Neural progenitor cell (in vitro differentiated cells): ENCODE data around the gene GOLGA6A. TPM values are rescaled to one million over a fixed set of nuclear protein-coding genes. Genes with fewer than 3 reads are reported as not detected.
"Not testable (repeated sequence)": the region's sequence is repeated elsewhere in the genome, so short reads cannot be mapped to it uniquely, and the experiment has no call there.

Experiments used
- DNase-seq: peaks from one replicate; pipeline ENCODE4 v3.0.0-alpha.2; 2016; ENCODE audit warnings: low spot score
- H2AFZ ChIP-seq: fragments of 200-600 bp; sonication (generic); replicated peaks from 2 replicates; pipeline ENCODE4 v1.6.1; 2016; ENCODE audit warnings: antibody characterized with exemption
- H3F3A ChIP-seq: fragments of 200-600 bp; sonication (generic); 2 replicates; pipeline ENCODE4 v1.6.1; 2016; ENCODE audit warnings: antibody characterized with exemption, low read depth
- H3K27ac ChIP-seq: fragments of 200-600 bp; sonication (generic); 2 replicates; pipeline ENCODE4 v1.5.1; 2016; ENCODE audit warnings: mild to moderate bottlenecking
- H3K27me3 ChIP-seq: fragments of 200-600 bp; sonication (generic); 2 replicates; pipeline ENCODE4 v1.6.1; 2016; ENCODE audit warnings: mild to moderate bottlenecking, moderate library complexity
- H3K36me3 ChIP-seq: fragments of 200-600 bp; sonication (generic); 2 replicates; pipeline ENCODE4 v1.5.1; 2016
- H3K4me1 ChIP-seq: fragments of 200-600 bp; sonication (generic); 2 replicates; pipeline ENCODE4 v1.6.1; 2016; ENCODE audit warnings: mixed run types
- H3K4me2 ChIP-seq: fragments of 200-600 bp; sonication (generic); 2 replicates; pipeline ENCODE4 v1.6.1; 2016
- H3K4me3 ChIP-seq: fragments of 200-600 bp; sonication (generic); 2 replicates; pipeline ENCODE4 v1.5.1; 2016
- H3K79me2 ChIP-seq: fragments of 200-600 bp; sonication (generic); 2 replicates; pipeline ENCODE4 v1.6.1; 2016; ENCODE audit warnings: low read depth
- H3K9ac ChIP-seq: fragments of 200-600 bp; sonication (generic); 2 replicates; pipeline ENCODE4 v1.6.1; 2016
- H3K9me3 ChIP-seq: fragments of 200-600 bp; sonication (generic); 2 replicates; pipeline ENCODE4 v1.5.1; 2016; ENCODE audit warnings: low read depth
- H4K20me1 ChIP-seq: fragments of 200-600 bp; sonication (generic); 2 replicates; pipeline ENCODE4 v1.6.1; 2016; ENCODE audit warnings: low read depth
- H3K27ac Mint-ChIP-seq: 3 replicates; pipeline ENCODE4 v1.8.0; 2021; ENCODE audit warnings: mixed read lengths
- H3K27me3 Mint-ChIP-seq: 2 replicates; pipeline ENCODE4 v1.8.0; 2022; ENCODE audit warnings: low read depth, mild to moderate bottlenecking, inconsistent platforms, moderate library complexity, mixed read lengths; ENCODE audit not compliant: insufficient read depth
- H3K36me3 Mint-ChIP-seq: 3 replicates; pipeline ENCODE4 v1.8.0; 2021; ENCODE audit warnings: mixed read lengths
- H3K4me1 Mint-ChIP-seq: 3 replicates; pipeline ENCODE4 v1.8.0; 2021; ENCODE audit warnings: mixed read lengths
- H3K4me3 Mint-ChIP-seq: 3 replicates; pipeline ENCODE4 v1.8.0; 2021; ENCODE audit warnings: mild to moderate bottlenecking, moderate library complexity, mixed read lengths
- H3K9me3 Mint-ChIP-seq: 3 replicates; pipeline ENCODE4 v1.8.0; 2020; ENCODE audit warnings: mixed read lengths
- CTCF ChIP-seq: fragments of 200-600 bp; sonication (generic); IDR thresholded peaks from 2 replicates; pipeline ENCODE4 v1.5.1; 2017; ENCODE audit warnings: antibody characterized with exemption, mild to moderate bottlenecking
- EZH2 ChIP-seq: fragments of 200-600 bp; sonication (generic); IDR thresholded peaks from 2 replicates; pipeline ENCODE4 v1.6.1; 2017; ENCODE audit warnings: antibody characterized with exemption, mild to moderate bottlenecking, moderate library complexity
- EZH2phosphoT487 ChIP-seq: fragments of 200-600 bp; sonication (generic); IDR thresholded peaks from 2 replicates; pipeline ENCODE4 v1.6.1; 2017; ENCODE audit warnings: antibody characterized with exemption
- total RNA-seq: library from RNA; depleted of rRNA; stranded (reverse); fragments of >200 nt; gene quantifications from 2 replicates; pipeline ENCODE4 v1.2.3, GENCODE V29; 2015; ENCODE audit warnings: low replicate concordance

GOLGA6A gene
- total RNA-seq, 1 donor from 2014 or later: 0.04 TPM

GRCh38 chr15:74062236-74062635, 20.1 kb downstream of the GOLGA6A start:
- Histone ChIP-seq H3K27ac (no peak overlapping the region), H3K27me3 (peaks cover 11% of the 10 kb centered on the region), H3K79me2 (no peaks in the 10 kb centered on the region), H3K4me3 (no peak overlapping the region), H3K9ac (no peak overlapping the region), H3K4me2 (no peak overlapping the region), H3K9me3 (no peaks in the 10 kb centered on the region), H4K20me1 (no peaks in the 10 kb centered on the region), H3K4me1 (no peaks in the 10 kb centered on the region), H2AFZ (no peak overlapping the region), H3K36me3 (no peaks in the 10 kb centered on the region), H3F3A (no peaks in the 10 kb centered on the region)
- Mint-ChIP-seq H3K27me3 (peaks cover 7% of the 10 kb centered on the region), H3K4me3 (no peak overlapping the region), H3K36me3 (no peaks in the 10 kb centered on the region), H3K9me3 (no peaks in the 10 kb centered on the region), H3K4me1 (no peaks in the 10 kb centered on the region), H3K27ac (no peak overlapping the region)
- TF ChIP-seq EZH2phosphoT487: no peak
- TF ChIP-seq EZH2: no peak
- no peak for TF ChIP-seq CTCF
- no peak for DNase-seq

GRCh38 chr15:74060251-74060650, 22.1 kb downstream of the GOLGA6A start:
- TF ChIP-seq EZH2: no peak
- no peak for TF ChIP-seq EZH2phosphoT487
- TF ChIP-seq CTCF: no peak
- no peaks in the 10 kb centered on the region for H4K20me1 ChIP-seq
- H2AFZ ChIP-seq: no peak overlapping the region
- DNase-seq: no peak
- no peak overlapping the region for H3K9ac ChIP-seq
- H3K36me3 ChIP-seq: no peaks in the 10 kb centered on the region
- H3K4me3 ChIP-seq: no peak overlapping the region
- H3K36me3 Mint-ChIP-seq: no peaks in the 10 kb centered on the region
- H3K4me1 Mint-ChIP-seq: no peaks in the 10 kb centered on the region
- H3K4me3 Mint-ChIP-seq: no peak overlapping the region
- H3K79me2 ChIP-seq: no peaks in the 10 kb centered on the region
- no peaks in the 10 kb centered on the region for H3K9me3 Mint-ChIP-seq
- no peaks in the 10 kb centered on the region for H3K9me3 ChIP-seq
- peaks cover 6% of the 10 kb centered on the region for H3K27me3 Mint-ChIP-seq
- no peak overlapping the region for H3K4me2 ChIP-seq
- H3K4me1 ChIP-seq: no peaks in the 10 kb centered on the region
- H3K27me3 ChIP-seq: peaks cover 27% of the 10 kb centered on the region
- no peak overlapping the region for H3K27ac ChIP-seq
- no peaks in the 10 kb centered on the region for H3F3A ChIP-seq
- no peak overlapping the region for H3K27ac Mint-ChIP-seq

GRCh38 chr15:74059050-74059833, 23.1 kb downstream of the GOLGA6A start:
- not testable (repeated sequence) for H3K36me3 Mint-ChIP-seq, H3K79me2 ChIP-seq, H3K4me3 ChIP-seq, H3K9me3 ChIP-seq, H3K9ac ChIP-seq, H3K4me1 Mint-ChIP-seq, H3K4me1 ChIP-seq, H3F3A ChIP-seq, H4K20me1 ChIP-seq, H3K27me3 Mint-ChIP-seq, H3K4me3 Mint-ChIP-seq, H3K9me3 Mint-ChIP-seq, H3K4me2 ChIP-seq, H3K27ac Mint-ChIP-seq, H3K27ac ChIP-seq, DNase-seq, H3K36me3 ChIP-seq, H2AFZ ChIP-seq
- peaks cover 37% of the 10 kb centered on the region for H3K27me3 ChIP-seq

- H3K4me3 Mint-ChIP-seq, H3F3A ChIP-seq, H2AFZ ChIP-seq, H3K36me3 Mint-ChIP-seq, H3K9me3 Mint-ChIP-seq, H3K4me1 ChIP-seq, DNase-seq, H3K27ac Mint-ChIP-seq, H3K9ac ChIP-seq, H3K4me3 ChIP-seq, H3K27me3 Mint-ChIP-seq, H4K20me1 ChIP-seq, H3K4me2 ChIP-seq, H3K4me1 Mint-ChIP-seq, H3K36me3 ChIP-seq, H3K79me2 ChIP-seq, H3K27ac ChIP-seq, H3K9me3 ChIP-seq: not testable (repeated sequence)
- peaks cover 38% of the 10 kb centered on the region for H3K27me3 ChIP-seq
These were observed 26.0 kb downstream of the GOLGA6A start for GRCh38 chr15:74056330-74056729.
